K562 (cell line): Measurements from ENCODE around the gene EEFSEC. TPM values are rescaled to one million over a fixed set of nuclear protein-coding genes. Genes with fewer than 3 reads are reported as not detected.

Experiments used
- ATAC-seq: fragments of 200-7000 bp; cut with Tn5 transposase; 3 replicates; pipeline ENCODE4 v1.9.1; 2020; ENCODE audit warnings: moderate library complexity
- BruUV-seq: library from RNA; stranded (reverse); fragments of 400-500 nt; replicated peaks from 2 replicates; lab custom pipeline; 2021; lab: Mats Ljungman, UMichigan
- CTCF ChIA-PET: fragments of 300-600 bp; formaldehyde crosslinking; extraction: SDS; loops from one replicate; lab custom pipeline; 2021; ENCODE audit warnings: low intra/inter-chr PET ratio; lab: Yijun Ruan, JAX
- POLR2A ChIA-PET: fragments of 300-600, 350-650 bp; sonication (Branson Sonifier 250); formaldehyde crosslinking; extraction: SDS; loops from one replicate; lab custom pipeline; 2021; ENCODE audit warnings: antibody characterized with exemption, inconsistent platforms; lab: Yijun Ruan, JAX
- DNase-seq, 4 experiments: peaks; one replicate each; pipeline versions ENCODE4 v3.0.0 to v3.0.0-alpha.2; 2011 to 2018; ENCODE audit warnings: low spot score in 3 of 4, mixed read lengths in 3 of 4; ENCODE audit errors: extremely low read depth in 1 of 4
- FAIRE-seq: peaks from 2 replicates; lab custom pipeline; 2011; peaks lifted over from hg19 to GRCh38; lab: Jason Lieb, UNC
- H2AFZ ChIP-seq: 2 replicates; pipeline ENCODE4 v1.6.0; 2011; ENCODE audit warnings: low read depth, low read length, control low read depth, inconsistent platforms
- H3K27ac ChIP-seq: fragments of 200-600 bp; 3 replicates; pipeline ENCODE4 v1.8.0; 2011; ENCODE audit warnings: low read depth, mild to moderate bottlenecking, control low read depth, inconsistent platforms, low read length, moderate library complexity, mixed read lengths; ENCODE audit errors: extremely low read depth
- H3K27me3 ChIP-seq, 2 experiments: fragments of 300-600 bp in 1 of 2; 2 replicates in 1 of 2; 3 replicates in 1 of 2; pipeline versions ENCODE4 v1.6.0 to v1.8.0; 2011; ENCODE audit warnings: inconsistent platforms in 2 of 2, low read length in 2 of 2, mild to moderate bottlenecking in 1 of 2, mixed read lengths in 1 of 2, moderate library complexity in 1 of 2; ENCODE audit not compliant: control insufficient read depth in 2 of 2, insufficient read depth in 2 of 2
- H3K36me3 ChIP-seq: fragments of 300-600 bp; 3 replicates; pipeline ENCODE4 v1.8.0; 2011; ENCODE audit warnings: mild to moderate bottlenecking, low read length, inconsistent platforms; ENCODE audit not compliant: control insufficient read depth, insufficient read depth
- H3K4me1 ChIP-seq, 2 experiments: fragments of 200-600 bp in 1 of 2; replicated peaks in 1 of 2; 2 replicates in 1 of 2; 3 replicates in 1 of 2; pipeline versions ENCODE4 v1.5.1 to v1.8.0; 2011; ENCODE audit warnings: inconsistent platforms in 2 of 2, low read length in 2 of 2, mild to moderate bottlenecking in 1 of 2, mixed read lengths in 1 of 2, moderate library complexity in 1 of 2; ENCODE audit not compliant: control insufficient read depth in 2 of 2, insufficient read depth in 2 of 2
- H3K4me2 ChIP-seq: 2 replicates; pipeline ENCODE4 v1.6.1; 2011; ENCODE audit warnings: low read length, control low read depth, inconsistent platforms, mixed read lengths; ENCODE audit not compliant: insufficient read depth
- H3K4me3 ChIP-seq: fragments of 200-600 bp; sonication (generic), shearing (Covaris generic); 2 replicates; pipeline ENCODE4 v1.5.1; 2016; ENCODE audit warnings: control low read depth, inconsistent platforms
- H3K79me2 ChIP-seq: fragments of 200-600 bp; 3 replicates; pipeline ENCODE4 v1.8.0; 2011; ENCODE audit warnings: low read length, inconsistent platforms; ENCODE audit not compliant: control insufficient read depth, insufficient read depth
- H3K9ac ChIP-seq, 2 experiments: 2 replicates each; pipeline versions ENCODE4 v1.6.0 to v1.6.1; 2011; ENCODE audit warnings: low read depth in 2 of 2, low read length in 2 of 2, control low read depth in 1 of 2, inconsistent platforms in 1 of 2, mild to moderate bottlenecking in 1 of 2, mixed read lengths in 1 of 2; ENCODE audit not compliant: insufficient read depth in 1 of 2
- H3K9me1 ChIP-seq: one replicate; pipeline ENCODE4 v1.6.0; 2011; ENCODE audit warnings: inconsistent platforms, mild to moderate bottlenecking, low read length, moderate library complexity; ENCODE audit not compliant: control insufficient read depth, insufficient read depth
- H3K9me3 ChIP-seq: replicated peaks from 2 replicates; pipeline ENCODE4 v1.5.1; 2011; ENCODE audit warnings: low read depth, low read length, inconsistent platforms; ENCODE audit not compliant: control insufficient read depth, insufficient read depth
- H4K20me1 ChIP-seq: replicated peaks from 2 replicates; pipeline ENCODE4 v1.6.1; 2011; ENCODE audit warnings: low read length, inconsistent platforms, mixed read lengths; ENCODE audit not compliant: control insufficient read depth, insufficient read depth
- BCOR ChIP-seq: fragments of 450-650 bp; IDR thresholded peaks from 2 replicates; pipeline ENCODE4 v1.6.1; 2016
- CBX5 ChIP-seq: IDR thresholded peaks from 2 replicates; pipeline ENCODE4 v1.6.1; 2014; ENCODE audit warnings: low read depth, borderline replicate concordance
- CREB1 ChIP-seq, 2 experiments: sonication (generic) in 1 of 2; formaldehyde crosslinking in 1 of 2; IDR thresholded peaks; 2 replicates each; pipeline versions ENCODE4 v1.6.1 to v1.8.0; 2012 to 2022; ENCODE audit warnings: inconsistent platforms in 1 of 2, mild to moderate bottlenecking in 1 of 2, missing genetic modification reagents in 1 of 2, moderate library complexity in 1 of 2
- GATAD2B ChIP-seq: fragments of 450-650 bp; IDR thresholded peaks from 2 replicates; pipeline ENCODE4 v1.6.1; 2017; ENCODE audit warnings: mild to moderate bottlenecking, borderline replicate concordance
- HCFC1 ChIP-seq: IDR thresholded peaks from 2 replicates; pipeline ENCODE4 v1.6.1; 2012; ENCODE audit warnings: low read depth, low read length, improper control_type of control experiment
- JUND ChIP-seq, 2 experiments: IDR thresholded peaks; 2 replicates in 1 of 2; 3 replicates in 1 of 2; pipeline ENCODE4 v1.6.1; 2011; ENCODE audit warnings: borderline replicate concordance in 2 of 2, low read depth in 2 of 2, low read length in 2 of 2, improper control_type of control experiment in 1 of 2, missing biosample characterization in 1 of 2, missing genetic modification characterization in 1 of 2, missing genetic modification reagents in 1 of 2
- MTF1 ChIP-seq: fragments of 250-450 bp; sonication (Bioruptor Pico); IDR thresholded peaks from 2 replicates; pipeline ENCODE4 v1.9.0; 2021; ENCODE audit warnings: moderate library complexity, mild to moderate bottlenecking, inconsistent platforms, borderline replicate concordance
- PHF20 ChIP-seq: fragments of 450-650 bp; IDR thresholded peaks from 2 replicates; pipeline ENCODE4 v1.6.1; 2018; ENCODE audit not compliant: partially characterized antibody
- SMARCC2 ChIP-seq: fragments of 450-650 bp; IDR thresholded peaks from 2 replicates; pipeline ENCODE4 v1.6.1; 2017; ENCODE audit warnings: antibody characterized with exemption, moderate library complexity, mild to moderate bottlenecking, low read depth
- SREBF1 ChIP-seq: fragments of 150-350 bp; IDR thresholded peaks from 2 replicates; pipeline ENCODE4 v1.6.1; 2014; ENCODE audit warnings: antibody characterized with exemption, low read depth, low read length, borderline replicate concordance
- ZNF644 ChIP-seq: fragments of 200-800 bp; sonication (Bioruptor generic); IDR thresholded peaks from 2 replicates; pipeline ENCODE4 v1.6.1; 2016; ENCODE audit warnings: low read depth, missing genetic modification characterization, missing compliant biosample characterization
- WGBS: fragments of 100-300 bp; shearing (Covaris generic); methylation state at CpG from one replicate; pipeline ENCODE4 v1.1.6; 2016; ENCODE audit warnings: low coverage, mixed read lengths; ENCODE audit not compliant: insufficient coverage; ENCODE audit errors: missing lambda C conversion rate; 5-methylcytosine and 5-hydroxymethylcytosine counted together
- in situ Hi-C: fragments of 300-500 bp; cut with MboI; formaldehyde crosslinking; loops from 4 replicates; pipeline ENCODE4 v1.15.0; 2018; ENCODE audit warnings: inconsistent platforms, mixed read lengths
- intact Hi-C: fragments of 100-400 bp; cut with micrococcal nuclease; formaldehyde crosslinking; loops from 2 replicates; pipeline ENCODE4 v1.14.2; 2022
- polyA plus RNA-seq, 8 experiments: library from polyadenylated mRNA; depleted of rRNA in 4 of 8; stranded (reverse) in 5 of 8; unstranded in 3 of 8; fragments of >200 nt; fragmentation: Nextera tagmentation in 2 of 8; fragmentation: Illumina TruSeq in 1 of 8; extraction: Ambion mirVana in 2 of 8; extraction: Trizol in 1 of 8; gene quantifications; 2 replicates each; pipeline versions ENCODE4 v1.2.1 to v1.2.3, GENCODE V29; 2011 to 2014; ENCODE audit warnings: inconsistent platforms in 1 of 8, missing spikeins in 1 of 8
- total RNA-seq, 7 experiments: library from RNA; depleted of rRNA in 6 of 7; stranded (reverse); fragments of >200 nt in 6 of 7; fragmentation: Illumina TruSeq in 2 of 7; extraction: Trizol in 2 of 7; gene quantifications; 2 replicates each; pipeline versions ENCODE4 v1.2.1 to v1.2.3, GENCODE V29; 2011 to 2021; ENCODE audit warnings: low replicate concordance in 1 of 7
- TF ChIP-seq, protein P1 (sequence below): sonication (generic); formaldehyde crosslinking; IDR thresholded peaks from 2 replicates; pipeline ENCODE4 v1.9.0; 2022; ENCODE audit warnings: mild to moderate bottlenecking, missing genetic modification reagents

EEFSEC gene
- total and polyA plus RNA-seq, 9 of the 15 experiments (the other 6 are each of a cell fraction or from before 2014, with no cell fraction given) = 0.35 to 11.8 (median 7.7) TPM

DNA sequence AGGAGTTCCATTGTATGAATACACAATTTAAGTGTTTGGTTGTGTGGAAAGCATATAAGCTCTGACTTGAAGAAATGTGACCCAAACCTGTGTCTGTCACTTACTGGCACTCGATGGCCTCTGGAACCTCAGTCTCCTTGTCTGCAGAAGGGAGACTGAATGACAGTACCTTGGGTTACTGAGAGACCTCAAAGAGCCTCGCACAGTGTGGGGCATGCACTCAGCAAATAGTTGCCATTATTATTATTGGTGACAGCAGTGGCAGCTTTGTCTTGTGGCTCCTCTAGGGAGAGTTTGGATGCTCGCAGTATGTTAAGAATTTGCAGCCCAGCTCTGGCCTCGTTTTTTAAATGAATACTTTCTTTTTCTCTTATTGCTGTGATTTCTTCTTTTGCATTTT, 43.4 kb downstream of the EEFSEC start (continued):
- TF ChIP-seq JUND (IDR thresholded peaks at IDR 0.05; ENCODE audit: borderline replicate concordance, low read depth, low read length) = no peak
- no peak for TF ChIP-seq JUND (tag; IDR thresholded peaks at IDR 0.05; ENCODE audit: borderline replicate concordance, low read depth, low read length)
- no peak for TF ChIP-seq HCFC1
- TF ChIP-seq BCOR = no peak
- no peak for TF ChIP-seq GATAD2B
- TF ChIP-seq CBX5 = no peak
- no peak for TF ChIP-seq ZNF644 (tag)

DNA sequence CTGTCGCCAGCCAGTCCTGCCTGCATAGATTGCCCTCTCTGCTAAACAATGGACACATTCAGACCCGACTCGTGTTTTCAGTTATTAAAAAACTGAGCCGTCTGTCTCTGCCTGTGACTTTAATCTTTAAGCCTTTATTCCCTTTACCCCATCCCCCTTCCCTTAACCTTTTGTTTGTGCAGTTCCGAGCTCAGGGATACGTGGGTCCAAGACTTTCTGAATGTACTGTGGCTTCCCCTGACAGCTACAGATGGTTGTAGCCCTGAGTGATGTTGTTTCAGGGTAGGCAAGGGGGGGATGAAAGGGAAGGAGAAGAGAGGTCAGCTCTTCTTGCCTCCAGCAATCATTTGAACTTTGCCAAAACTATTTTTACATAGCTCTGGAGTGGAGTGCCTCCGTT, 44.6 kb downstream of the EEFSEC start:
- Histone ChIP-seq H3K36me3 (peaks cover 5% of the 10 kb centered on the region; the same call in 2 of the 3 replicates), H3K27me3 (no peaks in the 10 kb centered on the region), H3K27ac (no peak overlapping the region), H3K9ac (no peak overlapping the region), H3K9me1 (no peaks in the 10 kb centered on the region), H3K4me3 (no peak overlapping the region), H4K20me1 (no peaks in the 10 kb centered on the region), H3K79me2 (no peaks in the 10 kb centered on the region), H3K4me2 (no peak overlapping the region), H3K9me3 (no peaks in the 10 kb centered on the region), H3K4me1 (peaks cover 0 to 25% of the 10 kb centered on the region in 2 experiments; a peak in 2 of 5 replicates), H2AFZ (no peak overlapping the region)
- in situ Hi-C loops = no loop called here
- ATAC-seq (no peak), FAIRE-seq (no peak), DNase-seq (no peak)
- BruUV-seq = no TSS peak
- 66% methylated on average over 7 of the region's 7 CpGs for WGBS
- intact Hi-C loops = no loop called here
- ChIA-PET POLR2A (no interaction called here), CTCF (no interaction called here)
- TF ChIP-seq CREB1 (IDR thresholded peaks at IDR 0.05) (no peak), CREB1 (CRISPR knock-in tag; IDR thresholded peaks at IDR 0.05) (no peak), PHF20 (no peak), SREBF1 (no peak), SMARCC2 (no peak), MTF1 (no peak)
- TF ChIP-seq, protein P1, sequence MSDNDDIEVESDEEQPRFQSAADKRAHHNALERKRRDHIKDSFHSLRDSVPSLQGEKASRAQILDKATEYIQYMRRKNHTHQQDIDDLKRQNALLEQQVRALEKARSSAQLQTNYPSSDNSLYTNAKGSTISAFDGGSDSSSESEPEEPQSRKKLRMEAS = no peak
